22Rv1 (cell line): ENCODE data around the gene TMEFF1.

ENCODE experiments used
- ZFX ChIP-seq: fragments of 450-650 bp; IDR thresholded peaks from 2 replicates; pipeline ENCODE4 v1.6.1; 2017; ENCODE audit warnings: antibody characterized with exemption, borderline replicate concordance
- TF ChIP-seq, protein P1 (sequence below): fragments of 450-650 bp; IDR thresholded peaks from 2 replicates; pipeline ENCODE4 v1.5.1; 2017; ENCODE audit warnings: mild to moderate bottlenecking

DNA sequence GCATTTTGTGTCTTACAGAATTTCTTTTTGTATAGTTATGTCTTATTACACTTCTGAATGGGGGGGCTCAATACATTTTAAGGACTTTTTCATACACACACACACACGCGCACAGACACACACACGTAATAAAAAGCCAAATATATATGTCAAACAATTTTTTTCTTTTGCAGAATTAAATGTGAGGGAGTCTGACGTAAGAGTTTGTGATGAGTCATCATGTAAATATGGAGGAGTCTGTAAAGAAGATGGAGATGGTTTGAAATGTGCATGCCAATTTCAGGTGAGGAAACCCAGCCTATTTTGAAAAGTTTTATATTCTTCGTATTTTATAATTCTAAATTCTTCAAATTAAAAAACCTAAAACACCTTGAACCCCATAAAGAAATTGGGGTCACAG, 25.6 kb downstream of the TMEFF1 start:
- TF ChIP-seq, protein P1, sequence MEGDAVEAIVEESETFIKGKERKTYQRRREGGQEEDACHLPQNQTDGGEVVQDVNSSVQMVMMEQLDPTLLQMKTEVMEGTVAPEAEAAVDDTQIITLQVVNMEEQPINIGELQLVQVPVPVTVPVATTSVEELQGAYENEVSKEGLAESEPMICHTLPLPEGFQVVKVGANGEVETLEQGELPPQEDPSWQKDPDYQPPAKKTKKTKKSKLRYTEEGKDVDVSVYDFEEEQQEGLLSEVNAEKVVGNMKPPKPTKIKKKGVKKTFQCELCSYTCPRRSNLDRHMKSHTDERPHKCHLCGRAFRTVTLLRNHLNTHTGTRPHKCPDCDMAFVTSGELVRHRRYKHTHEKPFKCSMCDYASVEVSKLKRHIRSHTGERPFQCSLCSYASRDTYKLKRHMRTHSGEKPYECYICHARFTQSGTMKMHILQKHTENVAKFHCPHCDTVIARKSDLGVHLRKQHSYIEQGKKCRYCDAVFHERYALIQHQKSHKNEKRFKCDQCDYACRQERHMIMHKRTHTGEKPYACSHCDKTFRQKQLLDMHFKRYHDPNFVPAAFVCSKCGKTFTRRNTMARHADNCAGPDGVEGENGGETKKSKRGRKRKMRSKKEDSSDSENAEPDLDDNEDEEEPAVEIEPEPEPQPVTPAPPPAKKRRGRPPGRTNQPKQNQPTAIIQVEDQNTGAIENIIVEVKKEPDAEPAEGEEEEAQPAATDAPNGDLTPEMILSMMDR, result no peak
- no peak for TF ChIP-seq ZFX
